NB4 (cell line): ENCODE results near the gene NWD2.

ENCODE experiments used
- POLR2A ChIP-seq: IDR thresholded peaks from 2 replicates; pipeline ENCODE4 v1.6.1; 2011; ENCODE audit warnings: mild to moderate bottlenecking; ENCODE audit not compliant: insufficient read length; ENCODE audit errors: extremely low read depth
- TF ChIP-seq, protein P1 (sequence below): IDR thresholded peaks from one replicate; pipeline ENCODE4 v1.5.1; 2012; ENCODE audit warnings: low read depth, low read length

DNA sequence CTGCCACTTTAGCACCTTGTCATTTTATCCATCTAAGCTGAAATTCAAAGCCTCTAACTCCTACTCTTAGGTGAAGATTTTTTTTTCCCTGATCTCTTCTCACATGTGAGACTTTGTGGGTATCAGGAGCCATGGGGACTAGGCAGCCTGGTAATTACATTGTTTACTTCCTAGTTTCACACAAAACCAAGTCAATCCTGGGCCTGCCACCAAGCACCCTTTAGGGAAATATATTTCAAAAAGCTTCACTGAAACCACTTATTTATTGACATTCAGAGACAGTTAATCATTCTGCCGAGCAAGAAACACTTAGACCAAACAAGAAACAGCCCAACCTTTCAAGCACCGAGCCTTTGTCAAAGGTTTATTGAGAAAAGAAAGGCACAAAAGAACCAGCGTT, 241.6 kb downstream of the NWD2 start:
- TF ChIP-seq, protein P1, sequence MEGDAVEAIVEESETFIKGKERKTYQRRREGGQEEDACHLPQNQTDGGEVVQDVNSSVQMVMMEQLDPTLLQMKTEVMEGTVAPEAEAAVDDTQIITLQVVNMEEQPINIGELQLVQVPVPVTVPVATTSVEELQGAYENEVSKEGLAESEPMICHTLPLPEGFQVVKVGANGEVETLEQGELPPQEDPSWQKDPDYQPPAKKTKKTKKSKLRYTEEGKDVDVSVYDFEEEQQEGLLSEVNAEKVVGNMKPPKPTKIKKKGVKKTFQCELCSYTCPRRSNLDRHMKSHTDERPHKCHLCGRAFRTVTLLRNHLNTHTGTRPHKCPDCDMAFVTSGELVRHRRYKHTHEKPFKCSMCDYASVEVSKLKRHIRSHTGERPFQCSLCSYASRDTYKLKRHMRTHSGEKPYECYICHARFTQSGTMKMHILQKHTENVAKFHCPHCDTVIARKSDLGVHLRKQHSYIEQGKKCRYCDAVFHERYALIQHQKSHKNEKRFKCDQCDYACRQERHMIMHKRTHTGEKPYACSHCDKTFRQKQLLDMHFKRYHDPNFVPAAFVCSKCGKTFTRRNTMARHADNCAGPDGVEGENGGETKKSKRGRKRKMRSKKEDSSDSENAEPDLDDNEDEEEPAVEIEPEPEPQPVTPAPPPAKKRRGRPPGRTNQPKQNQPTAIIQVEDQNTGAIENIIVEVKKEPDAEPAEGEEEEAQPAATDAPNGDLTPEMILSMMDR = no peak
- TF ChIP-seq POLR2A = no peak
